ENCODE measurements around the gene ASS1.

ASS1 gene

DNA sequence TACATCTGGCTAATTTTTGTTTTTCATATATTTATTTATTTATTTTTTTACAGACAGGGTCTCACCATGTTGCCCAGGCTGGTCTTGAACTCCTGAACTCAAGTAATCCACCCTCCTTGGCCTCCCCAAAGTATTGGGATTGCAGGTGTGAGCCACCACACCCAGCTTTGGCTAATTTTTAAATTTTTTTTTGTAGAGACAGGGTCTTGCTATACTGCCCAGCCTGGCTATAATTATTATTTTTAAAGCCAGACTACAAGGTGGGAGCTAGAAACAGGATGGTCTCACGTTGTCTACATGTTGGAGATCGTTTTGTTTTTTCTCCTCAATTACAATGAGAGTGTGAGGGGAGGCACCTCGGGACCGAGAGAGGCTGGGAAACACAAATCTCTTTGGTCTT lies 23.8 kb downstream of the ASS1 start:
- Histone ChIP-seq H3K9ac (ENCODE audit: insufficient read length) (no peak overlapping the region), H3K9me3 (ENCODE audit: low read depth, low read length) (no peaks in the 10 kb centered on the region)
- no peak for TF ChIP-seq POLR2AphosphoS5 (IDR thresholded peaks at IDR 0.05; ENCODE audit: borderline replicate concordance, low read depth, low read length)
- TF ChIP-seq FOXP2 (optimal IDR thresholded peaks at IDR 0.05; ENCODE audit: control extremely low read depth, extremely low read length, insufficient read depth) = no peak
- TF ChIP-seq EZH2 (IDR thresholded peaks at IDR 0.05) = no peak

DNA sequence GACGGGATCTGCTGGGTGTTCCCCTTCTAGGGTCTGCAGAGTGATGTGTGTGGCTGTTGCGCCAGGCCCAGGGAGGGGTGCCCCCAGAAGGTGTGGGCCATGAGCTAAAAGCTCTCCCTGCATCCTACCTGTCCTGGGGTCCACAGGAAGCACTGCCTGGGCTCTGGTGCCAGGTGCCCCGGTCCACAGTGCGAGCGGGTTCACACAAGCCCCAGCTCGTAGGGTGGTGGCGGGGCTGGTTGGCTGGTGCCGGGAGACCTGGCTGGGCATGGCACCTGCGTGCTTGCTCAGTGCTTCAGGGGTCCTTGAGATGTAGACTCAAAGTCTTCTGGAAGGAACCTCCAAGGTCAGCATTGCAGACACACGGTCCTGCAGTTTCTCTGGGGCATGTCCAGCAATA lies 25.5 kb downstream of the ASS1 start:
- Histone ChIP-seq H3K9me3 (ENCODE audit: low read depth, low read length) (no peaks in the 10 kb centered on the region), H3K9ac (ENCODE audit: insufficient read length) (no peak overlapping the region), H3K36me3 (ENCODE audit: insufficient read depth, low read length) (peaks cover 19% of the 10 kb centered on the region; the same call in 1 of the 2 replicates), H3K4me3 (no peak overlapping the region), H3K27ac (no peak overlapping the region)
- DNase-seq (ENCODE audit: low read depth, low spot score) = no peak
- no peak for TF ChIP-seq POLR2AphosphoS5 (IDR thresholded peaks at IDR 0.05; ENCODE audit: borderline replicate concordance, low read depth, low read length)
- TF ChIP-seq FOXP2 (optimal IDR thresholded peaks at IDR 0.05; ENCODE audit: control extremely low read depth, extremely low read length, insufficient read depth) = no peak
- TF ChIP-seq EZH2 (IDR thresholded peaks at IDR 0.05) = no peak

More for the DNA sequence above, 23.8 kb downstream of the ASS1 start:
- DNase-seq (ENCODE audit: low read depth, low spot score) = no peak
- H3K27ac ChIP-seq = no peak overlapping the region
- peaks cover 27% of the 10 kb centered on the region; the same call in 1 of the 2 replicates for H3K36me3 ChIP-seq (ENCODE audit: insufficient read depth, low read length)
- no peak overlapping the region for H3K4me3 ChIP-seq

DNA sequence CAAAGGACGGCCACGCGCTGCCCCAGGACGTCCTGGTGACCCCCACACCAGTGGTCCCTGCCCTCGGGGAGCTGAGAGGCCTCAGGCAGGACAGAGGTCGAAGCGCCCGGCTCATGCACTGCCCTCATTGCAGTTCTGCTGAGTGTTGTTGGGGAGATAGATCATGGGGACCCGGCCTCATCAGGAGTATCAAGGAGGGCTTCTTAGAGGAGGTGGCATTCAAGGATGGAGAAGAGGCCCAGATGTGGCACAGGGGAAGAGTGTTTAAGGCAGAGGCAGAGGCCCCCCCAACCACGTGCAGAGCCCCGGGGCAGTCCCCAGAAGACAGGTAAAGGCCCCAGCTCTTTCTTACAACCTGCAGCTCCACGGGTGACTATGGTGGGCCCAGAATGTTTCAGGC lies 26.2 kb downstream of the ASS1 start:
- no peak for TF ChIP-seq EZH2 (IDR thresholded peaks at IDR 0.05)
- TF ChIP-seq FOXP2 (optimal IDR thresholded peaks at IDR 0.05; ENCODE audit: control extremely low read depth, extremely low read length, insufficient read depth) = no peak
- TF ChIP-seq POLR2AphosphoS5 (IDR thresholded peaks at IDR 0.05; ENCODE audit: borderline replicate concordance, low read depth, low read length) = no peak
- no peak for DNase-seq (ENCODE audit: low read depth, low spot score)
- Histone ChIP-seq H3K9ac (ENCODE audit: insufficient read length) (no peak overlapping the region), H3K4me3 (no peak overlapping the region), H3K9me3 (ENCODE audit: low read depth, low read length) (no peaks in the 10 kb centered on the region), H3K36me3 (ENCODE audit: insufficient read depth, low read length) (peaks cover 19% of the 10 kb centered on the region; the same call in 1 of the 2 replicates), H3K27ac (no peak overlapping the region)

DNA sequence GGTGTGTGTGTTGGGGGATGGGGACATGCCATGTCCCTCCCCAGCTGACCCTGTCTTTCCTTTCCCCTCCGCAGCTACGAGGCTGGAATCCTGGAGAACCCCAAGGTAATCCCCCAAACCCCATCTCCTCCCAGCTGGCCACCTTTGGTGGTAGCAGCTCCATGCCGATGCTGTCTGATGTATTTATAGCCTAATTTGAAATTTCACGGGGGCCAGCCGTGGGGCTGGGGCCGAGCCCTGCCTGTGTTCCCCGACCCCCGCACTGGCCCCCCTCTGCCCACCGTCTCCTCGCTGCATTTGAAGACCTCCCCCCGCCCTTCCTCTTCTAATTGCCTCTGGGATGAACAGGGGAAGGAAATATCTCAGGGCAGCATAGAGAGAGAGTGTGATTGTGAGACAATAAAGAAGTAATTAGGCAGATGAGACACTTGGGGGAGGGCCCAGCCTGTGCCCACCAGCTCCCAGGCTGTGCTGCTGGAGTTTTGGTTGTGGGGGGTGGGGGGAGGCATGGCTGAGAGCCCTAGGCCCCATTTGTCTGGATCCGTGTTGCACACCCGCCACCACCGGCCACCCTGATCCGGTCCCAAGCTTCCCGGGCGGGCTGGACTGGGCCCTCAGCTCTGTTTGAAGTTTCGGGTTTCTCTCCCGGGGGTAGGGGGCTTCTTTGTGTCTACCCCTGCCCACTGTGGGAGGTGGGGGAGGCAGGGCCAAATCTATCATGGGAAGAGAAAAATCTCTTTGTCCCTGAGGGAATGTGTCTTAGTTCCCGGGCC lies 26.8 kb downstream of the ASS1 start:
- H3K9me3 ChIP-seq (ENCODE audit: low read depth, low read length) = no peaks in the 10 kb centered on the region
- DNase-seq (ENCODE audit: low read depth, low spot score) = no peak
- peak overlapping the region; percentile 17 for H3K9ac ChIP-seq (ENCODE audit: insufficient read length)
- peaks cover 14% of the 10 kb centered on the region; the same call in 1 of the 2 replicates for H3K36me3 ChIP-seq (ENCODE audit: insufficient read depth, low read length)
- TF ChIP-seq FOXP2 (optimal IDR thresholded peaks at IDR 0.05; ENCODE audit: control extremely low read depth, extremely low read length, insufficient read depth) = no peak
- TF ChIP-seq POLR2AphosphoS5 (IDR thresholded peaks at IDR 0.05; ENCODE audit: borderline replicate concordance, low read depth, low read length) = no peak
- no peak for TF ChIP-seq EZH2 (IDR thresholded peaks at IDR 0.05)
- no peak overlapping the region for H3K4me3 ChIP-seq
- H3K27ac ChIP-seq = 0 out of 2 replicates have a peak overlapping the region, but pooled peaks have one; percentile 3

DNA sequence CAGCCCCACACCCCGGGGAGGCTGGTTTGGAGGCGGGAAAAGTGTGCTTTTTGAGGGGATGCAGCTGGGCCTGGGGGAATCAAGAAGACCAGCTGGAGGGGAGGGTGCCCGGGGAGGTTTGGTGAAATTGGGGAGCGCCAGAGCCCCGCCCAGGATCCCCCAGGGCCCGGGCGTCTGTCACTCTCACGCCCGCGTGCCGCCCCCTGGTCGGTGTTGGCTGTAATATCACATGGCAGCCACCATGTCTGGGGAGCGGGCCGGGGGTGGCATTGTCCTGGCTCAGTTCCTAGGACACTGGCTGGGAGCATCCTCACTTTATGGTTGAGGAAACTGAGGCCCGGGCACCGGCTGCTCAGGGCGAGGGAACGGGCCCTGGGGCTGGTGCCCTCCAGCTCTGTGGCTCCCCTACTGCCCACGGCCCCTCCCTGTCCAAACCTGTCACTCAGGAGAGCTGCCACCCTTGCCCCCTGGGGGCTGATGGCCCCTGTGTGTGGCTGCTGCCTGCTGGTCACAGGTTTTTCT lies 27.5 kb downstream of the ASS1 start:
- no peak for DNase-seq (ENCODE audit: low read depth, low spot score)
- no peak overlapping the region for H3K4me3 ChIP-seq
- H3K27ac ChIP-seq = no peak overlapping the region
- TF ChIP-seq EZH2 (IDR thresholded peaks at IDR 0.05) (no peak), FOXP2 (optimal IDR thresholded peaks at IDR 0.05; ENCODE audit: control extremely low read depth, extremely low read length, insufficient read depth) (no peak), POLR2AphosphoS5 (IDR thresholded peaks at IDR 0.05; ENCODE audit: borderline replicate concordance, low read depth, low read length) (no peak)
- H3K9ac ChIP-seq (ENCODE audit: insufficient read length) = peak overlapping the region; percentile 17
- H3K9me3 ChIP-seq (ENCODE audit: low read depth, low read length) = no peaks in the 10 kb centered on the region
- peaks cover 16% of the 10 kb centered on the region; the same call in 1 of the 2 replicates for H3K36me3 ChIP-seq (ENCODE audit: insufficient read depth, low read length)

DNA sequence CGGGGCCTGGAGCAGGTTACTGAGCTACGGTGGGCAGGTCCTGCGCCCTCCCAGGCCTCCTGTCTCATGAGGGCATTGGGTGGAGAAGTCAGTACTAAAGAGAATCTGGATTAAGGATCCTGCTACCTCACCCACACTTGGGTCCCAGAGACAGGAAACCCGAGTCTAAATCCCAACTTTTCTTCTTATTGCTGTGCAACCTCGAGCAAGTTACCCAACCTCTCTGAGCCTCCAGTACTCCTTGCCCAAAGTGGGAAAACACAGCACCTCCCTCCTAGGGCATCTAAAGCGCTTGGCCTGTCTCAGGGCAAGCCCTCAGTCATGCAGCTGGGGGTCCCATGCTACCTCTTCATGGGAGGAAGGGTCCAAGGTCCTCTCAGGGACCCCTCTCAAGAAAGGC lies 28.2 kb downstream of the ASS1 start:
- no peak for DNase-seq (ENCODE audit: low read depth, low spot score)
- Histone ChIP-seq H3K36me3 (ENCODE audit: insufficient read depth, low read length) (peaks cover 17% of the 10 kb centered on the region; the same call in 1 of the 2 replicates), H3K27ac (no peak overlapping the region), H3K9me3 (ENCODE audit: low read depth, low read length) (no peaks in the 10 kb centered on the region), H3K9ac (ENCODE audit: insufficient read length) (no peak overlapping the region), H3K4me3 (no peak overlapping the region)
- TF ChIP-seq EZH2 (IDR thresholded peaks at IDR 0.05) (no peak), POLR2AphosphoS5 (IDR thresholded peaks at IDR 0.05; ENCODE audit: borderline replicate concordance, low read depth, low read length) (no peak), FOXP2 (optimal IDR thresholded peaks at IDR 0.05; ENCODE audit: control extremely low read depth, extremely low read length, insufficient read depth) (no peak)

DNA sequence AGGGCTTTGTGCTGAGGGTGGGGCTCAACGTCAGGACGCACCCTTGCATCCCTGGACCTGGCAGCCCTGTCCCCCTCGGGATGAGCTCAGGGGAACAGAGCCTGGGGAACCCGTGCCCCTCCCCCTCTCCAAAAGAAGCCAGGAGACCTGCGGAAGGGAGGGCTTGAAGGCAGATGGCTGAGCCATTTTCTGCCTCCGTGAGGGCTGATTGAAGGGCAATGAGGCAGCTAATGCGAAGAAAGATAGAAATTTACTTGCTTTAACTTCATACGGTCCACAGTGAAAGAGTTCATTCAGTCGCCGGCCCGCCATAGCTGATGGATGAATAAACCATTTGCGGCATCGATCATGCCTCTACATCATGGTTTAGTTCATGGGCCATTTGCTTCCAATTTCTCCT lies 28.8 kb downstream of the ASS1 start:
- no peak for DNase-seq (ENCODE audit: low read depth, low spot score)
- Histone ChIP-seq H3K36me3 (ENCODE audit: insufficient read depth, low read length) (peaks cover 17% of the 10 kb centered on the region; the same call in 1 of the 2 replicates), H3K27ac (no peak overlapping the region), H3K4me3 (no peak overlapping the region), H3K9ac (ENCODE audit: insufficient read length) (no peak overlapping the region), H3K9me3 (ENCODE audit: low read depth, low read length) (no peaks in the 10 kb centered on the region)
- TF ChIP-seq FOXP2 (optimal IDR thresholded peaks at IDR 0.05; ENCODE audit: control extremely low read depth, extremely low read length, insufficient read depth) = no peak
- no peak for TF ChIP-seq POLR2AphosphoS5 (IDR thresholded peaks at IDR 0.05; ENCODE audit: borderline replicate concordance, low read depth, low read length)
- TF ChIP-seq EZH2 (IDR thresholded peaks at IDR 0.05) = no peak

DNA sequence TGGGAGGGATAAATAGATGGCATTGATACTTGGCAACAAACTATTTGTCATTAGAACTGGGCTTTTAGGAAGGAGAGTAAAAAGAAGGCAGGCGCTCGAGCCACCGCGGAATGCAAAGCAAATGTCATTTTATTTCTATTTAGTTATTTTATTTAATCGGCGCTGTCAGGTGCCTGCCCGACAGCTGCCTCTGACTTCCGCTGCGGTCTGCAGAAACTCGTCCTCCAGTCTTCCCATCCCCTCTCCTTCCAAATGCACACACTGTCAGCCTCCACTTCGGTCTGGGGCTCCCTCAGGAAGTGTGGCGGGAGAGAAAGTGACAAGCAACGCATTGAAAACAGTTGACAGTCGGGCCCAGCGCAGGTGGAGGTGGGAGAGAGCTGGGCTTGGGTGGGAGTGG lies 29.3 kb downstream of the ASS1 start:
- no peaks in the 10 kb centered on the region for H3K9me3 ChIP-seq (ENCODE audit: low read depth, low read length)
- H3K9ac ChIP-seq (ENCODE audit: insufficient read length) = no peak overlapping the region
- peaks cover 17% of the 10 kb centered on the region; the same call in 1 of the 2 replicates for H3K36me3 ChIP-seq (ENCODE audit: insufficient read depth, low read length)
- H3K27ac ChIP-seq = no peak overlapping the region
- DNase-seq (ENCODE audit: low read depth, low spot score) = no peak
- H3K4me3 ChIP-seq = no peak overlapping the region
- no peak for TF ChIP-seq POLR2AphosphoS5 (IDR thresholded peaks at IDR 0.05; ENCODE audit: borderline replicate concordance, low read depth, low read length)
- TF ChIP-seq FOXP2 (optimal IDR thresholded peaks at IDR 0.05; ENCODE audit: control extremely low read depth, extremely low read length, insufficient read depth) = no peak
- no peak for TF ChIP-seq EZH2 (IDR thresholded peaks at IDR 0.05)
